RCC 7860 (cell line): ENCODE results near the gene C2orf42.
A peak's percentile ranks its signal among the peaks of the same experiment; 100 is the strongest.
"Not testable (repeated sequence)": the region's sequence is repeated elsewhere in the genome, so short reads cannot be mapped to it uniquely, and the experiment has no call there.

Experiments
- DNase-seq: peaks from one replicate; pipeline ENCODE4 v3.0.0-alpha.2; 2015; ENCODE audit warnings: low spot score
- FAIRE-seq: peaks from 2 replicates; lab custom pipeline; 2012; peaks lifted over from hg19 to GRCh38; lab: Jason Lieb, UNC

Gene C2orf42

DNA sequence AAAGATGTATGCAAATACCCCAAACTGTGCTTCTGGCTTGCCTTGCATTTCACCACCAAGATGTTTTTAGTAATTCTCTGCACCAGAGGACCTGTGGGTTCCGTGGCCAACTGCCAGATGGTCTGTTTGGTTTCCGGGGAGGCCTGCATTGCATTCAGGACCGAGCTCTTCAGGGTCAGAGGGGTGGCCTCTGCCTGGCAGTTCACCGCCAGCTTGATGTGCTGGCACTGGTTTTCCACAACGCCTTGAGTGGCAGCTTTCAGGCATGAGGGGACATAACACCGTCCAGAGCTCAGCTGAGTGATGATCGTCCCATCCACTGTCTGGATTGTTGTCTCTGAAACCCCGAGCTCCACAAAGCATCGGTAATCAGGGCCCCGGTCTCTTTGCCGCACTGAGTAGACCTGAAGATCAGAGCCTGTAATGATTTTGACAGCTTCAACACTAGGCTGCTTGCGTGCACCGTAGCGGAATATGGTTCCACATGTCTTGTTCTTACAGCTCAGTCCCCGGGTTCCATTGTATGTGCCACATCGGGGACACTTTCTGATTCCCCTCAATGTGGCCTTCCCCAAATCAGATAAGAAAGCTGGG, 9.4 kb downstream of the C2orf42 start:
- no peak for FAIRE-seq
- no peak for DNase-seq

DNA sequence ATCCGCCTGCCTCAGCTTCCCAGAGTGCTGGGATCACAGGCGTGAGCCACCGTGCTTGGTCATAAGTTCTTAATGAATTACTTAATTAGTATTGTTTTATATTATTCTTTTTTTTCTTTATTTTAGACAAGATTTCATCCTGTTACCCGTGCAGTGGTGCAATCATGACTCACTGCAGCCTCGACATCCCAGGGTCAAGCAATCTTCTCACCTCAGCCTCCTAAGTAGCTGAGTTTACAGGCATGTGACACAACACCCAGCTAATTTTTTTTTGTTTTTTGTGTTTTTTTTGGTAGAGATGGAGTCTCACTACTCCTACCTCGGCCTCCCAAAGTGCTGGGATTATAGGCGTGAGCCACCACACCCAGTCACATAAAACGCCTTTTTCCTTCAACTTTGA, 17.3 kb downstream of the C2orf42 start:
- FAIRE-seq, result no peak
- no peak for DNase-seq

DNA sequence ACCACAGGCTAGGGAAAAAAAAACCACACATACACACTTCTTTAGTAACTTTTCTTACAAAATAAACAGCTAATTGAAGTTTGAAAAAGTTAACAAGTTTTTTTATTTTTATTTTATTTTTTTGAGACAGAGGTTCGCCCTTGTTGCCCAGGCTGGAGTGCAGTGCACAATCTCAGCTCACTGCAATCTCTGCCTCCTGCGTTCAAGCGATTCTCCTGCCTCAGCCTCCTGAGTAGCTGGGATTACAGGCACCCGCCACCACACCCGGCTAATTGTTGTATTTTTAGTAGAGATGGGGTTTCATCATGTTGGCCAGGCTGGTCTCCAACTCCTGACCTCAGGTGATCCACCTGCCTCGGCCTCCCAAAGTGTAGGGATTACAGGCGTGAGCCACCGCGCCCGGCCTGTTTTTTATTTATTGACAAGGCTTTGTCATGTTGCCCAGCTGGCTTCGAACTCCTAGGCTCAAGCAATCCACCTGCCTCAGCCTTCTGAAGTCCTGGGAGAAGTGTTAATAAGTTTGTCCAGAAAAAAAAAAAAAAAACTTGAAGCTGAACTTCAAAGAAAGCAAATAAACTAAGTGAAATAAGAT, 21.1 kb downstream of the C2orf42 start:
- FAIRE-seq, DNase-seq: not testable (repeated sequence)

DNA sequence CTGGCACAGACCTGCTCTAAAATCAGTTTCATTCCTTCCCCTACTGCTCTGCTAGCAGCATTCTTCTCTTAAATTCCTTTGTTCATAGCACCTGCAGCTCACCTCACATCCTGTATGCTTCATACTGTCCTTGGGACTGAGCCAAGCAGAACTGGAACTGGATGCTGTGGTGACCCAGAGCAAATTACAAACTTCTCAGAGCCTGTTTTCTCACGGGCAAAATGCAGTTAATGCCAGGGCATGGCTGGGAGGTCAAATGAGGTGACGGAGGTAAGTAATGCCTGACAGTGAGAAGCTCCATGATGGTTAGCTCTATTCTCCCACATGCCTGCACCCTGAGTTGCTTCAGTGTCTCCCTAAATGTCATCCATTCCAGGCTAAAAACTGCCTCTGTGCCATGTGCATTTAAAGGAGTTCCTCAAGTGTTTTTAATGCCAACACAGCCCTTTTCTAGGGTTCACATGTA, 29.7 kb downstream of the C2orf42 start:
- DNase-seq (no peak), FAIRE-seq (no peak)

DNA sequence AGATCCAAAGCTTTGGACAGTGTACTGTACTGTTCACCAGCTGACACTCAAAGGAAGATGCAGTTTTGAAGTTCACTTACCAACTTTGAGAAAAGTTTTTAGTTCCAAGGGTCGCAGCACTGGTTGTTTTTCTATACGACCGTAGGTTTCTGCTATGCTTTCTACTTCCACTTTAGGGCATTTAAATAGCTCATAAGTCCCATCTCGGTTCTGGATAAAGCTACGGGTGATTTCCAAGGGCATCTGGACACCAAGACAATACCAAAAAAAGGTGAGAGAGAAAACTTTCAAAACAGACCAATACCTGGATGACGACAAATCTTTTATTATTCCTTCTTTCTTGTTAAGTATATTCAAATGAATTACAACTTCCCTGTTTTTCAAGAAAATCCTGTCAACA, 30.3 kb downstream of the C2orf42 start:
- no peak for DNase-seq
- FAIRE-seq, result no peak

DNA sequence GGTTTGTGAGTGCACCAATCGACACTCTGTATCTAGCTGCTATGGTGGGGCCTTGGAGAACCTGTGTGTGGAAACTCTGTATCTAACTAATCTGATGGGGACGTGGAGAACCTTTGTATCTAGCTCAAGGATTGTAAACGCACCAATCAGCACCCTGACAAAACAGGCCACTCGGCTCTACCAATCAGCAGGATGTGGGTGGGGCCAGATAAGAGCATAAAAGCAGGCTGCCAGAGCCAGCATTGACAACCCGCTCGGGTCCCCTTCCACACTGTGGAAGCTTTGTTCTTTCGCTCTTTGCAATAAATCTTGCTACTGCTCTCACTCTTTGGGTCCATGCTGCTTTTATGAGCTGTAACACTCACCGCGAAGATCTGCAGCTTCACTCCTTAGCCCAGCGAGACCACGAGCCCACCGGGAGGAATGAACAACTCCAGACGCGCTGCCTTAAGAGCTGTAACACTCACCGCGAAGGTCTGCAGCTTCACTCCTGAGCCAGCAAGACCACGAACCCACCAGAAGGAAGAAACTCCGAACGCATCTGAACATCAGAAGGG, 41.6 kb downstream of the C2orf42 start:
- FAIRE-seq, DNase-seq: not testable (repeated sequence)

DNA sequence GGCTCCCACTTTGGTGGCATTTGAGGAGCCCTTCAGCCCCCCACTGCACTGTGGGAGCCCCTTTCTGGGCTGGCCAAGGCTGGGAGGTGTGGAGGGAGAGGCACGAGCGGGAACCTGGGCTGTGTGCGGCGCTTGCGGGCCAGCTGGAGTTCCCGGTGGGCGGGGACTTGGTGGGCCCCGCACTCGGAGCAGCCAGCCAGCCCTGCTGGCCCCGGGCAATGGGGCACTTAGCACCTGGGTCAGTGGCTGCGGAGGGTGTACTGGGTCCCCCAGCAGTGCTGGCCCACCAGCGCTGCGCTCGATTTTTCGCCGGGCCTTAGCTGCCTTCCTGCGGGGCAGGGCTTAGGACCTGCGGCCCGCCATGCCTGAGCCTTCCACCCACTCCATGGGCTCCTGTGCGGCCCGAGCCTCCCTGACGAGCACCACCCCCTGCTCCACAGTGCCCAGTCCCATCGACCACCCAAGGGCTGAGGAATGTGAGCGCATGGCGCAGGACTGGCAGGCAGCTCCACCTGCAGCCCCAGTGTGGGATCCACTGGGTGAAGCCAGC, 42.5 kb downstream of the C2orf42 start:
- FAIRE-seq, DNase-seq: not testable (repeated sequence)

DNA sequence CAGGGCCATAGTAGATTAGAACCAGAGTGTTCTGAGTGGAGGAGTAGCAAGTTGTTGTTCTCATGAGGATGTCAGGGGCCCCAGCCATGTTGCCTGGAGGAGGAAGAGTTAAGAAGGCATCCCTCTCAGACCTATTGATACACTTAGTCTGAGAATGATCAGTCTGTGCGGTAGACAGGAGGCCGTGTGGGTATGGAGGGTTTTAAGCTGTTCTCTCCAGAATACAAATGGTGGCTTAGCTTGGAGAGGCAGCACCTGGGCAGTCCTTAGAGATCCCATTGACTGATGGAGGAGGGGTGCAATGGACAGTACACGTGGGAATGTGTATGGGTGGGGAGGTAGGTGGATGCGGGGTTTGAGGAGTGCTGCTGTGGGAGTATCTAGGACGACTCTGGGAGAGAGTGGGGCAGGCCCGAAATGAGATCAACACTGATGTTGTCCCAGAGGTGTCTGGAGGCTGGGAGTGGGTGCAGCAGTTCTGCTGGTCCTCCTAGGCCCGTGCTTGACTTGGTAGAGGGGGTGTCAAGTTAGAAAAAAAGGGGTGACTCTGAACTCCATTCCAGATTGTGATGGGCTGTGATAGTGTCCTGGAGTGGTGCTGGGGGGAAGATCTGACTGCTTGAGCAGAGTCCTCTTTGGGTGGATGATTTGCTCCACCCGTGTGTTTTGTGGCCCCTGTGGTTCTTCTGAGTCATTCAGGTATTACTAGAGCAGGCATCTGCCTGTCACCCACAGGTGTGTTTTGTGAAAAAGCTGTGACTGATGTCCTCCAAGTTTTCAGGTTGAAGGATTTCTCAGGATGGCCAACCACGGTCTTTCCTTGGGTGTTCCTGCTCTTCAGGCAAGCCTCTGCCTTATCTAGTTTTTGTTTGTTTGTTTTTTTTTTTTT, 44.7 kb downstream of the C2orf42 start:
- DNase-seq, result no peak
- no peak for FAIRE-seq

DNA sequence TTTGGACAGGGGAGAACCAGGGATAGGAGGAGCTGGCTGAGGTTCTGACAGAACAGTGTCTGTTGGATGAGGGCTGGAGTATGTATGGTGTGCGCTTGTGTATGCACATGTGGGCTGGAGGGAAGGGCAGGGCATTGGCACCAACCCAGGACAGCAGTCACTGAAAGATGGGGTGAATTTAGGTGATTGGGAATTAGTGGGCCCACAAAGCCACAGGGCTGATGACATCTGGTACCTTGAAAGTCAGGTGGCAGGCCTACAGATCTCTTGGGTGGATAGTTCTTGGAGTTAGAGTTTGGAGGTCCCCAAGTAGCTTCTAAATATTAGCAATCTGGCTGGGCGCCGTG, 45.7 kb downstream of the C2orf42 start:
- DNase-seq (no peak), FAIRE-seq (no peak)

DNA sequence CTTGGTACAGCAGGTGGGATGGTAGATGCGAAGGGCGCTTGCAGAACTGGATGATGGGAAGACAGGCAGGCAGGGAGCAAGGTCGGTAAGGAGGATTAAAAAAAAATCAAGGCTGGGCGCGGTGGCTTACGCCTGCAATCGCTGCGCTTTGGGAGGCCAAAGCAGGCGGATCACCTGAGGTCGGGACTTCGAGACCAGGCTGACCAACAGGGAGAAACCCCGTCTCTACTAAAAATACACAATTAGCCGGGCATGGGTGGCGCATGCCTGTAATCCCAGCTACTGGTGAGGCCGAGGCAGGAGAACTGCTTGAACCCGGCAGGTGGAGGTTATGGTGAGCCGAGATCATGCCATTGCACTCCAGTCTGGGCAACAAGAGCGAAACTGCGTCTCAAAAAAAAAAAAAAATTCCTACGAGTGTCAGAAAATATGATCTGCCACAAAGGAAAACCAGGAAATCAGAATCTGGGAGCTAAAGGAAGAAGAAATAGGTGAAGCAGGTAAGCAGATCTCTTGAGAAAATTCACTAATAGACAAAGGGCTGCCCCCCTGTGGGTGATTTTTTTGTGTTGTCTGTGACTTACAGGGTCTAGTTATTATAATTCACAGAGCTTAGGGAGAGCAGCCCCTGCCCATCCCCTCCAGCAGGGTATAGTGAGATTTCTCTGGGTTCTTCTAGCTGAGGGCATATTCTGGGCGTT, 46.2 kb downstream of the C2orf42 start:
- DNase-seq (no peak), FAIRE-seq (no peak)

DNA sequence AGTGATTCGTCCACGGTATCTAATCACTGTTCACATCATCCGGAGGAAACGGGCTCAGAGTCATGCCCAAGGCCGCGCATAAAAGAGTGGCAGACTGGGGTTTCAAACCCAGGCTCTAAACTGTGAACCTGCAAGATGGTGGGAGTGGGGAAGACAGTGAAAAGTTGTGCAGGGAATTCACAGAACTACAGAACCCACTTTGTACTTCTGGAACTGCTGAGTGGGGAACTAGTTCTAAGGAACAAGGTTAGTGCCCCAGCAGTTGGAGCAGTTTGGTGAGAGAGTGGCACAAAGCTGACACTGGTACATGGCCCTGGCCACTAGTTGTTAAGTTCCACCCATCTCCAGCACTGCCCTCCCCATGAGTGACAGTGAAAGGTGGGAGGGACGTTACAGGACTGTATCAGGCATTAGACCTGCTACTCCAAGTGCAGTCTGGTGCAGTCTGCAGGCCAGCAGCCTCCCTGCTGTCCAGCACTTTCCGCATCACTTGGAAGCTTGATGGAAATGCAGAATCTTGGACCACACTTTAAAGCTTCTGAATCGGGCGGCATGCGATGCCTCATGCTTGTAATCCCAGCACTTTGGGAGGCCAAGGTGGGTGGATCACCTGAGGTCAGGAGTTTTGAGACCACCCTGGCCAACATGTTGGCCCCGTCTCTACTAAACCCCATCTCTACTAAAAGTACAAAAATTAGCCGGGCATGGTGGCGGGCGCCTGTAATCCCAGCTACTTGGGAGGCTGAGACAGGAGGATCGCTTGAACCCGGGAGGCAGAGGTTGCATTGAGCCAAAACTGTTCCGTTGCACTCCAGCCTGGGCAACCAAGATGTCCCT, 47.3 kb downstream of the C2orf42 start:
- no peak for FAIRE-seq

DNA sequence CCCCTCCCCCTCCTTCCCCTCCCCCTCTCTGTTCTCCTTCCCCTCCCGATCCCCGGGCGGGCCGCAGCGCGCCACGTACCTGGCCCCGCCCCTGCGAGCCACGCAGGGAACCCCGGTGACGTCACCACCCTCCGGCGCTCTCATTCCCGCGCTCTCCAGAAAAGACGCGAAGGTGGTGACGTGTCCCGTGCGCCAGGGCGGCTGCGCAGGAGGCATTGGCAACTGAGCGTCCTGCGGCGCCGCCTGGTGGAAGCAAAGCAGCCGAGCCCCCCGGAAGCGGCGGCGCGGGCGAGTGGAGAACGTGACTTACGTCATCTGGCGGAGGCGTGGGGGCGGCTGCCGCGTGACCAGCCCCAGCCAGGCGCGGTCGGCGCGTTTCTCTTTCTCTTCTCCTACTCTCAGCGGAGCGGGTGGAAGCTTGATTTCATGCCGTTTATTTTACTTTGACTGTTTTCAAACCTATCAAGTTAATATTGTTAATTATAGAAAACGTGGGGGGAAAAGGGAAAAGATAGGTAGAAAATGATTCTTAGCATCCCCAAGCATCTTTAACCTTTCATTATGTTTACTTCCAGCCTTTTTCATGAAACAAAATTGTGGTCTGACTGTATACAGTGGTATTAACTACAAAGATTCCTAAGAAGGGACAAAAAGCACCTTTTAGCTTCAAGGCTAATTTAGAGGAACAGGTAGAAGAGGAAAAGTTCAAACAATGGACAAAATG, 48.1 kb downstream of the C2orf42 start:
- peak; percentile 99 for DNase-seq
- FAIRE-seq, result peak; percentile 36

More for the DNA sequence above, 47.3 kb downstream of the C2orf42 start:
- DNase-seq, result peak; percentile 34

DNA sequence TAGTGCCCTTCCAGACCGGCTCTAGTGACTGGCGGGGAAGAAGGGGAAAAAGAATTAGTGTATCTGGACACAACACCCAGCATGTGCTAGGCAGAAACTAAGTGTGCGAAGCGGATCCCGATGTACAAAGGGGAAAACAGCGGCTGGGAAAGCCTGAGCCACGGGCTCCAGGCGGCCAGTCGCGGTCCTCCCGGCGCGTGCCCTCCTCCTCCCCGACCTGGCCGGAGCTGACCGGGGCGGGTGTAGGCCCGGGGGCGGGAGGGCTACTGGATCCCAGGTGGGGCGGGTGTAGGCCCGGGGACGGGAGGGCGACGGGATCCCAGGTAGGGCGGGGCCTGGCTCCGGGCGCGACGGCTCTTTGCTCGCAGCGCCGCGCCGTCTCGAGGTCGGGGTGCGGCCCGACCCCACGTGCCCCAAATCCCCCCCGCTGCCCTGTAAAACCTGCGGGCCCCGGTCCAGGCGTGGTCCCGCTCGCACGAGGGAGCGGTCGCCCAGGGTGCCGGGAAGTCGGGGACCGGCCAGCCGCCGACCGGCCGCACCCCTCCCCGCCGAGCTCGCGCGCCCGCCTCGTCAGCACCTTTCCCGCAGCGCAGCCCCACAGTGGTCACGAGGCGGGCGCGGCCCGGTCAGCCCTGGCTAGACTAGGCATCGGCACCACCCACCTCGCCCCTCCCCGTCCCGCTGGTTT, 48.8 kb downstream of the C2orf42 start:
- DNase-seq (peak; percentile 45), FAIRE-seq (no peak)

DNA sequence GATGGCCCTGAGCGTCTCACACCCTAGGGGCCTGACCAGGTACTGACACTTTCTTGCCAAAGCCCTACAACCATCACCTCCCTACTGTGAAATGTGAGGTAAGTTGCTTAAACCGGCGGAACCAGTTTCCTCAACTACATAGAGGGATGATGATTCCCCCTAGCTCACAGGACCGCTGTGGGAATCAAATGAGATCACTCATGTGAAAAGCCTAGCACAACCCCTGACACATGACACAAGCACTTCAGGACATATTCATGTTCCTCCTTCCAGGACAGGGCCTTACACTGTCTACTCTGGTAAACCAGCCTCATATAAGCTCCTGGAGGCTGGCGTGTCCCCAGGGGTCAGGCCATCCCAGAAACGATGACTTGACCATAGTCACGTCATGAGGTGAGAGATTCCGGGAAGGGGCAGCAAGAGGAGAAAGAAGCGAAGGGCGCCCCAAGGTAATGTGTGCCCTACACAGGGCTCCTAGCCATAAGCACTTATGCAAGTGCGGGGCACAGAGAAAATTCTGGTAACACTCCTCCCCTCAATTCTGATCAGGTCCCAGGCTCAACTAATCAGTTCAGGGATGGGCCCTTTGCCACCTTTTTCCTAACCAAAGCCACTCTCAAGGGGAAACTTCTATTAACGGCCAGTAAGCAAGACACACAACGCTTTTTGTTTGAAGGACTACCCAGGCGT, 49.5 kb downstream of the C2orf42 start:
- DNase-seq (peak; percentile 81), FAIRE-seq (peak; percentile 48)

DNA sequence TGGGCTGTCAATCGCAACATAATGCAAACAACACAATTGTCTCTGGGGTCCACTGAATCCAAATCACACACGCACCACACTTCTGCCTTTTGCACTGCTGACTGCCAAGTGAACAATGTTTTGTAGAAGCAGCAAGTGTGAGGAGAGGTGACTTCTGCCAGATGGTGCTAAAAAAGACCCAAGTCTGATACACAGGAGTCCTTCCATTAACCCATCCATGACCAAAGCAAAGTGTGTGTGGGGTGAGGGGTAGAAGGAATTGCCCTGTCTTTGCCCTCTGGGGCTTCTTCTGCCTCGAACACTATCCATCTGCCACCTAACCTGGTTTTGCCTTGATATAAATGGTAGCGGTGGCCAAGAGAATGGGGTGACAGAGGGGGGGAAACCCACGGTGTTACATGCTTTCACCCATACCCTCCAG, 50.0 kb downstream of the C2orf42 start:
- FAIRE-seq (no peak), DNase-seq (no peak)

DNA sequence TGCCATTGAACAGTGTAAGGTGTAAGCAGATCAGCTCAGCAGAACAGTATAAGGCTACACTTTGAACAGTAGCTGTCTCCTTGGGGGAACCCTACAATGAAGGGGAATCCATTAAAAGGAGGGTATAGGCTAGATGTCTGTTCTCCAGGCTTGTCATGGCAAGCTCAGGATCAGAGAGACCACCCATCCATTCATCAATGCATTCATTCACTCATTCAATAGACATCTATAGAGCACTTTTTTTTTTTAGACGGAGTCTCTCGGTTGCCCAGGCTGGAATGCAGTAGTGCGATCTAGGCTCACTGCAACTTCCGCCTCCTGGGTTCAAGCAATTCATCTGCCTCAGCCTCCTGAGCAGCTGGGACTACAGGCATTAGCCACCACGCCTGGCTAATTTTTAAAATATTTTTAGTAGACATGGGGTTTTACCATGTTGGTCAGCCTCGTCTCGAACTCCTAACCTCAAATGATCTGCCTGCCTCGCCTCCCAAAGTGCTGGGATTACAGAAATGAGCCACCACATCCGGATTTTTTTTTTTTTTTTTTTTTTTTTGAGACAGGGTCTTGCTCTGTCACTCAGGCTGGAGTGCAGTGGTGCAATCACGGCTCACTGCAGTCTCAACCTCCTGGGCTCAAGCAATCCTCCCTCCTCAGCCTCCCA, 56.4 kb downstream of the C2orf42 start:
- FAIRE-seq, DNase-seq: not testable (repeated sequence)
